Measurements from ENCODE around the gene KCNE5. TPM values are rescaled to one million over a fixed set of nuclear protein-coding genes. Genes with fewer than 3 reads are reported as not detected.

The KCNE5 gene
- total and polyA plus RNA-seq, 12 donors = 0.20 to 0.67 (median 0.26) TPM; not detected in 2

DNA sequence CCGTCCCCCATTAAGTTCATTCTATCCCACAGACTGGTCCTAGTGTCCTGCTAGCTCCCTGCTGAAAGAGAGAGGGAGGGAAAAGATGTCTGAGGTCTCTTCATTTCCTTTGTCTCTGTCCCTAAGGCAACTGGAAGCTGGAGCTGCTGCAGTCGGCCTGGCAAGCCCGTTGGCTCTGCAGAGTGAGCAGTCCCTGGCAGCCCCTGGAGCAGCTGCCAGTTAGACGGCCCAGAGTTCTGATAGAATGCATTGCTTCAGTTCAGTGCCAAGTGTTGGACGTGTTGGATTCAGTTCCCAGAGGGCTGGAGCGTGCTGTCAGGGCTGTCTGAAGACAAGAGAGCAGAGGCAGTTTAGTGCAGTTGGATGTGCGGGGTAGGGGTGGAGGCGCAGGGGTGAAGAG lies 975 bp downstream of the KCNE5 start:
- TF ChIP-seq, protein P1, sequence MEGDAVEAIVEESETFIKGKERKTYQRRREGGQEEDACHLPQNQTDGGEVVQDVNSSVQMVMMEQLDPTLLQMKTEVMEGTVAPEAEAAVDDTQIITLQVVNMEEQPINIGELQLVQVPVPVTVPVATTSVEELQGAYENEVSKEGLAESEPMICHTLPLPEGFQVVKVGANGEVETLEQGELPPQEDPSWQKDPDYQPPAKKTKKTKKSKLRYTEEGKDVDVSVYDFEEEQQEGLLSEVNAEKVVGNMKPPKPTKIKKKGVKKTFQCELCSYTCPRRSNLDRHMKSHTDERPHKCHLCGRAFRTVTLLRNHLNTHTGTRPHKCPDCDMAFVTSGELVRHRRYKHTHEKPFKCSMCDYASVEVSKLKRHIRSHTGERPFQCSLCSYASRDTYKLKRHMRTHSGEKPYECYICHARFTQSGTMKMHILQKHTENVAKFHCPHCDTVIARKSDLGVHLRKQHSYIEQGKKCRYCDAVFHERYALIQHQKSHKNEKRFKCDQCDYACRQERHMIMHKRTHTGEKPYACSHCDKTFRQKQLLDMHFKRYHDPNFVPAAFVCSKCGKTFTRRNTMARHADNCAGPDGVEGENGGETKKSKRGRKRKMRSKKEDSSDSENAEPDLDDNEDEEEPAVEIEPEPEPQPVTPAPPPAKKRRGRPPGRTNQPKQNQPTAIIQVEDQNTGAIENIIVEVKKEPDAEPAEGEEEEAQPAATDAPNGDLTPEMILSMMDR (IDR thresholded peaks at IDR 0.05) = no peak

DNA sequence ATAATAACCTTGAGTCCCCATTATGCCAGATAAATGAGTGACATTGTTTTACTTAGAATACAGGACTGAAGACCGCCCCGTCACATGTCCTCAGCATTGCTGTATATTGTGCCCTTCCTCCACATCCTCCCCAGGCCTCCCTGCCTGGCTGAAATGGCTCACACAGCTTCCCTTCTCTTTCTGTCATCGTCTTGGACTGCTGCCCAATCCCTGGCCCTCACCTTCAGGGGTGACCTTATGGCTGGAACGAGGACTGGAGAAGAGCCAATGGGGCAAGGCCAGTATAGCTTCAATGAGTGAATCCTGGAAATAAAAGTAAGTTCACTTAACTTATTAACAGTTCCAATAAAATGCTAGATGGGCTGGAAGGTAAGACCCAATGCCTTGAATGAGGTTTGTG lies 2.7 kb downstream of the KCNE5 start:
- DNase-seq (peak in 1 of 2 donors; percentile 21), ATAC-seq (peak in 6 of 8 donors; percentile 19 to 70 (median 60))
- Histone ChIP-seq H3K4me3 (no peak overlapping the region), H3K27ac (no peak overlapping the region), H3K36me3 (no peaks in the 10 kb centered on the region), H3K4me1 (no peaks in the 10 kb centered on the region), H3K9me3 (no peaks in the 10 kb centered on the region), H3K27me3 (peaks cover 0 to 31% (median 0%) of the 10 kb centered on the region in 7 donors)
- intact Hi-C loops (cut with DNase I) = loop anchor here in 1 of 10 donors (5.0 kb wide), 1 partner anchor 85 kb away; the partner anchor contains the start of gene NXT2
- TF ChIP-seq, protein P1 (IDR thresholded peaks at IDR 0.05) = no peak
- 58 to 60% methylated on average over 4 of the region's 4 CpGs for WGBS, 2 donors

More for the DNA sequence above, 975 bp downstream of the KCNE5 start:
- Histone ChIP-seq H3K4me1 (no peaks in the 10 kb centered on the region), H3K27ac (no peak overlapping the region), H3K4me3 (no peak overlapping the region), H3K9me3 (no peaks in the 10 kb centered on the region), H3K36me3 (no peaks in the 10 kb centered on the region), H3K27me3 (peaks cover 0 to 31% (median 0%) of the 10 kb centered on the region in 7 donors)
- DNase-seq = peak in 1 of 2 donors; percentile 18
- 49 to 68% methylated on average over 8 of the region's 8 CpGs for WGBS, 2 donors
- intact Hi-C loops (cut with DNase I) = loop anchor here in 1 of 10 donors (5.0 kb wide), 1 partner anchor 87 kb away; the partner anchor contains the start of gene NXT2
- peak in 6 of 8 donors; percentile 20 to 86 (median 59) for ATAC-seq

DNA sequence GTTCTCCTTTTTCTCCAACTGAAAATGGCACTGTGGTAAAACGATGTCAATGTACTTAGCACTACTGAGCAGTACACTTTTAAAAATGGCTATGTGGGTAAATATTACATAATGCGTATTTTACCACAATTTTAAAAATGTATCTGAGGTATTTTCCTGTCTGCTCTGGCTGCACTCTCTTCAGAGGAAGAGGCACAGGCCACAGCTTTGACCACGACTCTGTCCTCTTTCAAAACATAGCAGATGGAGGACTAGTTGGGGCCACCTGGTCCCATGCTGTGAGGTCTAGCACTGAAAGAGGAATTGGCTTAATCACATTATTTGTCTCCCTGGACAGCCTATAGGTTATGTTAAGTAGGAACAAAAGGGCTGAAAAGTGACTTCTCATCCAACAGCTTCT lies 5.2 kb downstream of the KCNE5 start:
- 79 to 96% methylated on average over 3 of the region's 3 CpGs for WGBS, 2 donors
- H3K9me3 ChIP-seq = no peaks in the 10 kb centered on the region
- H3K4me3 ChIP-seq = no peak overlapping the region
- TF ChIP-seq, protein P1 (IDR thresholded peaks at IDR 0.05) = no peak
- H3K4me1 ChIP-seq = no peaks in the 10 kb centered on the region
- peaks cover 0 to 39% (median 0%) of the 10 kb centered on the region in 7 donors for H3K27me3 ChIP-seq
- DNase-seq (no peak), ATAC-seq (no peak)
- no peak overlapping the region for H3K27ac ChIP-seq
- intact Hi-C loops (cut with DNase I) = loop anchor here in 1 of 10 donors (5.0 kb wide), 1 partner anchor 82 kb away; the partner anchor contains the start of gene NXT2
- no peaks in the 10 kb centered on the region for H3K36me3 ChIP-seq

DNA sequence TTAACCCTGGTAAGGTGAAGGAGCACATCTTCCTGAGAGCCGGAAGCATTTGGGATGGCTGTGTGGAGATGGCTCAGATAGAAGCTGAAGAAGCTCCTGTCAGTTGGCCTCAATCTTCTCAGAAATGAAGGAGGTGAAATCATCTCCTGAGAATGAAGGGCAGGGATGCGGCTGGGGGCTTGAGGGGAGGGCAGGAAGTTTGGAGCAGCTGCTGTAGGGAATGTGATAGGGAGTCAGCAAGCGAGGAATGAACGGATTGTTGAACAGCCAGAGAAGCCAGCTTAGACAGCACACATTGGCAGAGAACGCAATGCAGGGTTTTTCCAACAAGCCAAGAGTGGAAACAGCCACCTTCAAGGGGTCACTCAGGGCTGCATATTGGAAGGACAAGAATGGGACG lies 10.0 kb downstream of the KCNE5 start:
- ATAC-seq (no peak), DNase-seq (no peak)
- Histone ChIP-seq H3K4me1 (no peaks in the 10 kb centered on the region), H3K36me3 (no peaks in the 10 kb centered on the region), H3K27me3 (peaks cover 0 to 37% (median 0%) of the 10 kb centered on the region in 7 donors), H3K9me3 (no peaks in the 10 kb centered on the region), H3K27ac (no peak overlapping the region), H3K4me3 (no peak overlapping the region)
- TF ChIP-seq, protein P1 (IDR thresholded peaks at IDR 0.05) = no peak
- intact Hi-C loops (cut with DNase I) = no loop called here
- WGBS, 2 donors = 36 to 42% methylated on average over 6 of the region's 6 CpGs
